Pancreas (tissue), 10 donors: ENCODE results near the gene MFSD12. TPM values are rescaled to one million over a fixed set of nuclear protein-coding genes. Genes with fewer than 3 reads are reported as not detected.
"Not testable (repeated sequence)": the region's sequence is repeated elsewhere in the genome, so short reads cannot be mapped to it uniquely, and the experiment has no call there.

Experiments used
- ATAC-seq, 4 donors: fragments of 200-7000 bp; cut with Tn5 transposase; one replicate each; pipeline versions ENCODE4 v1.8.0 to v1.9.1; 2020; ENCODE audit warnings: mild to moderate bottlenecking in 4 of 4, moderate library complexity in 4 of 4
- DNase-seq, 6 donors: peaks; one replicate each; pipeline ENCODE4 v3.0.0-alpha.2; 2020
- FAIRE-seq: peaks from 2 replicates; lab custom pipeline; 2012; peaks lifted over from hg19 to GRCh38; lab: Jason Lieb, UNC
- H3K27ac ChIP-seq, 4 donors: fragments of 200-600 bp; sonication (generic); 1 replicate in 3 of 4; 2 replicates in 1 of 4; pipeline versions ENCODE4 v1.5.0 to v1.8.0; 2020
- H3K27me3 ChIP-seq, 4 donors: fragments of 200-600 bp; one replicate each; pipeline ENCODE4 v1.8.0; 2021
- H3K36me3 ChIP-seq, 3 donors: fragments of 200-600 bp; sonication (generic) in 1 of 3; one replicate each; pipeline versions ENCODE4 v1.5.0 to v1.8.0; 2020 to 2021
- H3K4me1 ChIP-seq, 3 donors: fragments of 200-600 bp; one replicate each; pipeline ENCODE4 v1.8.0; 2021
- H3K4me3 ChIP-seq, 4 donors: fragments of 200-600 bp; sonication (generic) in 2 of 4; one replicate each; pipeline versions ENCODE4 v1.5.0 to v1.8.0; 2020 to 2021
- H3K9me3 ChIP-seq, 4 donors: fragments of 200-600 bp; one replicate each; pipeline ENCODE4 v1.8.0; 2021
- CTCF ChIP-seq, 4 donors: fragments of 200-600 bp; sonication (generic) in 3 of 4; IDR thresholded peaks; one replicate each; pipeline versions ENCODE4 v1.5.0 to v1.8.0; 2021; ENCODE audit warnings: antibody characterized with exemption in 4 of 4
- WGBS, 2 donors: extraction: QIAGEN DNeasy Blood & Tissue Kit; methylation state at CpG; one replicate each; pipeline ENCODE4 v1.1.7; 2013; 5-methylcytosine and 5-hydroxymethylcytosine counted together
- intact Hi-C, 3 donors: fragments of 100-400 bp; cut with DNase I; formaldehyde crosslinking; loops; one replicate each; pipeline versions ENCODE4 v1.11.1 to v1.14.2; 2022
- polyA plus RNA-seq, 2 donors: library from polyadenylated mRNA; stranded (reverse); fragments of 200-250 nt; gene quantifications; one replicate each; pipeline ENCODE4 v1.2.3, GENCODE V29; 2013
- total RNA-seq, 6 donors: library from RNA; stranded (reverse); fragmentation: NEBNext Ultra II Directional in 4 of 6; extraction: Animal tissue kit (Norgen Biotek cat#: 25700) in 4 of 6; gene quantifications; one replicate each; pipeline versions ENCODE4 v1.2.1 to v1.2.4, GENCODE V29; 2021 to 2023
- donor health status: healthy with polysubstance abuse.
- donor health status: DM: no; HTN: no; CAD: no; lungs with moderate emphysema.
- donor health status: DM: no; HTN: no; CAD: no.
- donor health status: control.
- donor health status: control.
- donor health status: Bipolar disorder and iron deficiency.
- donor health status: DM: yes; HTN: yes; CAD: no.
- donor health status: DM: no; HTN: no; CAD: no.
- donor health status: DM: no; HTN: no; CAD: no.
- donor health status: DM: yes; HTN: yes; CAD: no.

Gene MFSD12
- total and polyA plus RNA-seq, 8 donors: 24.8 to 53.8 (median 39.2) TPM

GRCh38 chr19:3509566-3509989 lies 47.8 kb downstream of the MFSD12 start:
- no peak for TF ChIP-seq CTCF (IDR thresholded peaks at IDR 0.05)
- Histone ChIP-seq H3K9me3 (no peaks in the 10 kb centered on the region), H3K36me3 (no peaks in the 10 kb centered on the region), H3K4me3 (no peak overlapping the region), H3K4me1 (peaks cover 0 to 11% (median 10%) of the 10 kb centered on the region in 3 donors), H3K27me3 (no peaks in the 10 kb centered on the region), H3K27ac (no peak overlapping the region)
- intact Hi-C loops: no loop called here
- ATAC-seq (no peak), DNase-seq (no peak), FAIRE-seq (no peak)
- 89 to 91% methylated on average over 15 of the region's 15 CpGs for WGBS, 2 donors

GRCh38 chr19:3508771-3509535 lies 48.4 kb downstream of the MFSD12 start:
- peaks cover 0 to 11% (median 10%) of the 10 kb centered on the region in 3 donors for H3K4me1 ChIP-seq
- H3K27ac ChIP-seq: no peak overlapping the region
- no peaks in the 10 kb centered on the region for H3K9me3 ChIP-seq
- H3K36me3 ChIP-seq: no peaks in the 10 kb centered on the region
- FAIRE-seq (no peak), ATAC-seq (no peak), DNase-seq (peak in 1 of 6 donors; percentile 44)
- no peak for TF ChIP-seq CTCF (IDR thresholded peaks at IDR 0.05)
- no peak overlapping the region for H3K4me3 ChIP-seq
- H3K27me3 ChIP-seq: no peaks in the 10 kb centered on the region
- 90 to 92% methylated on average over 23 of the region's 23 CpGs for WGBS, 2 donors
- intact Hi-C loops: no loop called here

- peaks cover 0 to 10% (median 6%) of the 10 kb centered on the region in 3 donors for H3K4me1 ChIP-seq
- intact Hi-C loops, H3K27ac ChIP-seq, ATAC-seq, H3K9me3 ChIP-seq, H3K27me3 ChIP-seq, FAIRE-seq, H3K4me3 ChIP-seq, H3K36me3 ChIP-seq: not testable (repeated sequence)
- DNase-seq: peak in 1 of 6 donors; percentile 33
- 86 to 87% methylated on average over 18 of the region's 18 CpGs for WGBS, 2 donors
Observed at GRCh38 chr19:3508121-3508661, 49.2 kb downstream of the MFSD12 start.

GRCh38 chr19:3507371-3508120 lies 49.8 kb downstream of the MFSD12 start:
- Histone ChIP-seq H3K27ac (peak overlapping the region in 1 of 4 donors; percentile 36), H3K9me3 (no peaks in the 10 kb centered on the region), H3K36me3 (no peaks in the 10 kb centered on the region), H3K4me1 (peaks cover 0 to 7% (median 0%) of the 10 kb centered on the region in 3 donors), H3K27me3 (no peaks in the 10 kb centered on the region), H3K4me3 (peak overlapping the region; percentile 1 to 98 (median 92))
- intact Hi-C loops: no loop called here
- FAIRE-seq: no peak
- peak in 3 of 6 donors; percentile 48 to 64 (median 56) for DNase-seq
- WGBS, 2 donors: 14 to 16% methylated on average over 31 of the region's 31 CpGs
- ATAC-seq: peak in 3 of 4 donors; percentile 7 to 14 (median 11)
- TF ChIP-seq CTCF (IDR thresholded peaks at IDR 0.05): no peak
